T-helper 1 cell treated with Interleukin-12 subunit alpha and Interleukin-12 subunit beta and Interleukin-4 antibody, amounts not matched to agents 30 ng/mL and 1 ng/mL, for 36 hours (primary cell): Measurements from ENCODE around the gene CCNI. TPM values are rescaled to one million over a fixed set of nuclear protein-coding genes. Genes with fewer than 3 reads are reported as not detected.
"Not testable (repeated sequence)": the region's sequence is repeated elsewhere in the genome, so short reads cannot be mapped to it uniquely, and the experiment has no call there.

Source experiments
- intact Hi-C: fragments of 100-400 bp; cut with micrococcal nuclease; formaldehyde crosslinking; loops from one replicate; pipeline ENCODE4 v1.15.1; 2024
- total RNA-seq: library from RNA; stranded (reverse); gene quantifications from 2 replicates; pipeline ENCODE4 v1.2.3, GENCODE V29; 2022

CCNI gene
- total RNA-seq, result 176 and 178 TPM in 2 replicates

GRCh38 chr4:77075869-77076799 lies at the start of gene CCNI:
Gene CCNI, minus strand, starts transcription at chr4:77075989. Its CDS starts 9,627 bp downstream, at chr4:77066362.
- intact Hi-C loops, result loop anchor here (1.0 to 10.0 kb wide), 23 partner anchors 19 to 1861 kb away; partner anchors contain the start of genes BMP2K, G3BP2, MRPL1 and NAAA

- intact Hi-C loops, result no loop called here
Observed at GRCh38 chr4:77124576-77124975, 48.8 kb upstream of the CCNI start.

GRCh38 chr4:77123411-77123810 lies 47.6 kb upstream of the CCNI start:
- intact Hi-C loops, result no loop called here

- intact Hi-C loops, result no loop called here
Observed at GRCh38 chr4:77122656-77123055, 46.9 kb upstream of the CCNI start.

GRCh38 chr4:77121736-77122240 lies 46.0 kb upstream of the CCNI start:
- intact Hi-C loops, result no loop called here

GRCh38 chr4:77120886-77121508 lies 45.2 kb upstream of the CCNI start:
- intact Hi-C loops, result no loop called here

GRCh38 chr4:77117721-77118120 lies 41.9 kb upstream of the CCNI start:
- intact Hi-C loops, result no loop called here

GRCh38 chr4:77113069-77113468 lies 37.3 kb upstream of the CCNI start:
- intact Hi-C loops, result no loop called here

- intact Hi-C loops, result no loop called here
Observed at GRCh38 chr4:77110730-77111129, 34.9 kb upstream of the CCNI start.

- intact Hi-C loops, result no loop called here
Observed at GRCh38 chr4:77104791-77105540, 29.2 kb upstream of the CCNI start.

- intact Hi-C loops, result no loop called here
Observed at GRCh38 chr4:77104388-77104787, 28.6 kb upstream of the CCNI start.

- intact Hi-C loops, result no loop called here
Observed at GRCh38 chr4:77100234-77100633, 24.4 kb upstream of the CCNI start.

- intact Hi-C loops, result no loop called here
Observed at GRCh38 chr4:77097611-77098010, 21.8 kb upstream of the CCNI start.

- intact Hi-C loops, result loop anchor here (1.0 to 2.0 kb wide), 7 partner anchors 19 to 263 kb away; no protein-coding TSS in a partner anchor
Observed at GRCh38 chr4:77095101-77095821, 19.5 kb upstream of the CCNI start.

- intact Hi-C loops, result loop anchor here (2.0 kb wide), 2 partner anchors 98 to 214 kb away; no protein-coding TSS in a partner anchor
Observed at GRCh38 chr4:77094496-77094895, 18.7 kb upstream of the CCNI start.

- intact Hi-C loops, result no loop called here
Observed at GRCh38 chr4:77093401-77093800, 17.6 kb upstream of the CCNI start.

GRCh38 chr4:77092975-77093374 lies 17.2 kb upstream of the CCNI start:
- intact Hi-C loops, result no loop called here

- intact Hi-C loops, result no loop called here
Observed at GRCh38 chr4:77089866-77090265, 14.1 kb upstream of the CCNI start.

- intact Hi-C loops, result not testable (repeated sequence)
Observed at GRCh38 chr4:77087027-77087426, 11.2 kb upstream of the CCNI start.

GRCh38 chr4:77084019-77084639 lies 8.3 kb upstream of the CCNI start:
- intact Hi-C loops, result no loop called here
